SKM-1 treated with dmso at 0.1 percent for 144 hours (cell line): Measurements from ENCODE around the gene SPRED1.

Experiments
- DNase-seq: peaks from one replicate; lab custom pipeline; 2025; ENCODE audit not compliant: unreplicated experiment; lab: John Stamatoyannopoulos, UW

The SPRED1 gene

GRCh38 chr15:38349251-38349650 lies 96.6 kb downstream of the SPRED1 start:
- no peak for DNase-seq

DNA sequence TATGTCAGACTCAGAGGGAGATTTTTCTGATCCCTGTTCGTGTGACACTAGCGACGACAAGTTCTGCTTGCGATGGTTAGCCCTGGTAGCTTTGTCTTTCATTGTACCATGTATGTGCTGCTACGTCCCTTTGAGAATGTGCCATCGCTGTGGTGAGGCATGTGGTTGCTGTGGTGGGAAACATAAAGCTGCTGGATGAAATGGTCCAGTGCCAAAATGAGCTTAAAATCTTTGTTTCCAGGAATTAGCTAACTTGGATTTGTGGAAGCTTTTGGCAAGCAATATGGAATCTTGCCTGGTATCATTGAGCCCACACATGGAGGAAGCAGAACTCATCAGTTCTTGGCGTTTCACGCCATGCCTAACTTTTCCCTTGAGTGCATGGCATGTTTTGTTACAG lies 98.8 kb downstream of the SPRED1 start:
- DNase-seq, result no peak

- no peak for DNase-seq
Observed at GRCh38 chr15:38354315-38354929, 101.8 kb downstream of the SPRED1 start.

GRCh38 chr15:38362355-38362754 lies 109.7 kb downstream of the SPRED1 start:
- DNase-seq, result no peak

DNA sequence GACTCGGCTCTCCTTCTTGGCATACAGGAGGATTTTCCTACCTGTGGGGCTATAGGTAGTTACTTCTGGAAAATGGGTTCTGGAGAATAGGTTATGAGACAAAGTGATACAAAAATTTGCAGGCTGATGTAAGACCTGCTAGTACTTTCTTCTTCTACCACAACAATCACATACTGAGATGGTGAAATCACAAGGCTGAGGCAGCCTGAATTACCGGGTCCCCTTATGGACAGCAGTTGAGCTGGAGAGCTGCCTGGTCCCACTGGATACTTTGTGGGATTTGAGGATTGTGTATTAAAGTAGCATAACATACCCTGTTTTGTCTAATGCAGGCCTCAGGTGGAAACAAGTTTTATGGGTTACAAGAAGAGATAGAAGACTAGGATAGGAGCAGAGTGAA lies 114.8 kb downstream of the SPRED1 start:
- DNase-seq, result no peak

DNA sequence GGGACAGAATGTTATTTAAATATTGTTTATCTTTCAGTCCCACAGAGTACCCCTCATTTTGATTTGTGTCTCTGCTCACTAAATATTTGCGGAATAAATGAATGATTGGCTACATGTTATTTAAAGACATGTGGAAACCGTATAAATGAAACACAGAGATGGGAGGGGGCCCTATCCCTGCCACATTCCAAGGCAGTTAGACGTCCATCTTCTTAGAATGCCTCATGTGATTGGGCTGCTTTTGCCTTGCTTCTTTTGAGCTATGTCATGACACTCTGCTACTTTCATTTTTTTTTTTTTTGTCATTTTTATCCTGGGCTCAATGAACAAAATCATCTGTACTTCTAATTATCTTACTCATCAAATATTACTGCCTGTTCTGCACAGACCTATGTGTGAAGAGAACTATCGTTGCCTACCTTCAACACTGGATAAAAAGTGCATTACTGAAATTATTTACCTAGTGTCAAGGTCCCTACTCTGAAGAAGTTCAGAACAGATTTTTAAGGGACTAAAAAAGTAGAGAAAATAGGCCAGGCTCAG lies 117.4 kb downstream of the SPRED1 start:
- no peak for DNase-seq

DNA sequence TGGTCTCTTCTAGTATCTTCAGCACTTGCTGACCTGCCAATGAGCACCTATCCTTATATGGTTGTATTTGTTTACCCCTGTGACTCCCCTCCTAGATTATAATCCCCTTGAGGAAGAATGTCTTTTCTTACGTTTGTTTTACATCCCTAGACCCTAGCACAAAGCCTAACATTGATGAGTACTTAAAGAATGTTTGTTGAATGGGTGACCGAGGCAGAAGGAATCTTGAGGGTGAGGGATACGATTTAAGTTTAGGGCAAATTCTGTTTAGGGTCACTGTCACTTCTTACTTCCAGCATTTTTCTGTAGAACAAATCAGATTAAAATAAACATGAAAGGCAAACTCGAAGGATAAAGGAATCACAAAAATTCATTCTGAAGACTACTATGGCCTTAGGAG lies 120.4 kb downstream of the SPRED1 start:
- DNase-seq, result no peak

DNA sequence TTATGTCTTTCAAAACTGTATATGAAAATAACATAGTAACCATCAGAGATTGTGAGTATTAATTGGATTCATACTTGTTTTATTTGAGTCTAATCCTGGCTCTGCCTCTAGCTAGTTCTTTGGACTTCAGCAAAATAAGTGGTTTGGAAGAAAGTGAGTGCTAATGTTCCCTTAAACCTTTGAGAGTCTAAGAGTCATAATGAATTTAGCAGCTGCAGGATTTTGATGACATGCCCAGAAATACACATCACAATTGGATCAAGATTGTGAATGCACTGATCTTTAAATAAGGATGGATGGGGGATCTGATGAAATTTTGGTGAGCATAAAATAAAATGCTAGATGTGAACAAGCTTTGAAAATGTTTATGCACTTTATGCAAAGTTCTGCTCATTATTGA lies 121.4 kb downstream of the SPRED1 start:
- no peak for DNase-seq

DNA sequence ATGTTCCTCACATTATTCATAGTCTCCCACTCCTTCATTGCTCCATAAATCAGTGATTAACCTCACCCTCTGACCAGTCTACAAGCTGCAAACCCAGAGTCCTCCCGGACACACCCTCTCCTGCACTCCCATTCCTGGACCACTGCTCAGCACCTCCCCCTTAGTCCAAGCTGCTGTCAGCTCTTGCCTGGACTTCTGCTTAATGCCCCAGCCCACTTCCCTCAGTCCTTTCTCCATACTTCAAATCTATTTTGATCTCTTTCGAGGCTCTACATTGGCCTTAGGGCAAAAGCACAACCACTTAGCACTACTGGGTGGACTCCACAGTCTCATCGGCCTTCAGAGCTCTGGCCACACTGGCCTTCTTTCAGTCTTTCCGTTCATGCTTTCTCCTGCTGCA lies 121.9 kb downstream of the SPRED1 start:
- no peak for DNase-seq

GRCh38 chr15:38376081-38376480 lies 123.4 kb downstream of the SPRED1 start:
- no peak for DNase-seq

DNA sequence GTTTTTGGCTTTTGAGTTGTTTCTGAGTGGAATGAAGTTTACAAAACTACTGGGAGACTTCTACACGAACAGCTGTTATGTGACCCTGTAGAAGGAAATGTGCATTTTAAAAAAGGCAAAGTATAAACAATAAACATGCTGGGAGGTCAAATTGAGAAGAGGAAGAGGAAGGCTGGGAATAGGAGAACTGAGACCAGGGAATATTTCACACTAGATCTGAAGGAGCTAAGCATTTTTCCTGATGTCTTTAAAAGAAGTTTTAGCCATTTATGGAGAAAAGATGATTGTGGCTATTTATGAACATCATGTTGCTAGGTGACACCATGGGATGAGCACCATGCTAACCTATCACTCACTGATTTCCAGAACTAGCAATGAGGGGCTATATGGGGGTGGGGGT lies 125.0 kb downstream of the SPRED1 start:
- DNase-seq, result no peak

DNA sequence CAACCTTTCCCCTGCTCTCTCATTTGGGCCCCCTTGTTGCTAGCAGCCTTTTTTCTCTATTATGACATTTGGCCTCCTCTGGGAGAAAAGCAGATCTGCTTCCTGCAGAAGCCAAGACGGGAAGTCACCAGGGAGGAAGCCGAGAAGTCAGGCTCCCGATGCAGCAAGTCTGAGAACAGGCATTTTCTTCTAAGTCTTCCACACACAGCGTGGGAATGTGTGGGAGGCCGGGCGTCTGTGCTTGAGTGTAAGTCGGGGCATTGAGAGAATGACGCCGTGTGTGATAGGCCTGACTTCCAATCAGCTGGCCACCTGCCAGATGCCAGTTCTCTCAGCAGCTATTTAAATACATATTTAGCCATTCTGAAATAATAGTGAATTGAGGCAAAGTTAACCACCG lies 125.5 kb downstream of the SPRED1 start:
- DNase-seq, result no peak

DNA sequence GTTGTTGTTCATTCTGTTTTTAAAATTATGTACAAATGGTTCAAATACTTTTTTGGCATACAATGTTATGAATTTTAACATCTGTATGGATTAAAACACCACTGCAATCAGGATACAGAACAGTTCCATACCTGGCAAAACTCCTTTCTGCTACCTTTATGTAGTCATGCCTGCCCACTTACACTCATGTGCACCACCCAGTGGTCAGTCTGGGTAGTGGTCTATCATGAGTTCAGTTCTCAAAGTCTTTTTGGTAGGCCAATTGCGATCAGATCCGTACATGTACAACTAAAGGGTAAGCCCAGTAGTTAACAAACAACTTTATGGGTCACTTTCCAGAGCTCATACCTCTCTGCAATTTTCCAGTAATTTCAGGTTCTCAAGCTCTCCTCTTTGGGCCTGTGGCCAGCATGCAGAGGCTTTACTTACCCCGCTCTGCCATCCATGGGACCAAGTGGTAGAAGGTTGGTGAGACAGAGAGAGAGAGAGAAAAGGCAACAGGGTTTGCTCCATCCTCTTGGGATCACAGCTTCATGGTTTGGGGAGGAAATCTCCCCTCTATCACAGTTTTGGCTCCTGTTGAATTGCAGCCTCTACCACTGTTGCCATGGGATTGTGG lies 137.4 kb downstream of the SPRED1 start:
- DNase-seq, result peak; percentile 14

- no peak for DNase-seq
Observed at GRCh38 chr15:38391191-38391590, 138.6 kb downstream of the SPRED1 start.

- no peak for DNase-seq
Observed at GRCh38 chr15:38398134-38398533, 145.5 kb downstream of the SPRED1 start.

- DNase-seq, result no peak
Observed at GRCh38 chr15:38401106-38401505, 148.5 kb downstream of the SPRED1 start.

DNA sequence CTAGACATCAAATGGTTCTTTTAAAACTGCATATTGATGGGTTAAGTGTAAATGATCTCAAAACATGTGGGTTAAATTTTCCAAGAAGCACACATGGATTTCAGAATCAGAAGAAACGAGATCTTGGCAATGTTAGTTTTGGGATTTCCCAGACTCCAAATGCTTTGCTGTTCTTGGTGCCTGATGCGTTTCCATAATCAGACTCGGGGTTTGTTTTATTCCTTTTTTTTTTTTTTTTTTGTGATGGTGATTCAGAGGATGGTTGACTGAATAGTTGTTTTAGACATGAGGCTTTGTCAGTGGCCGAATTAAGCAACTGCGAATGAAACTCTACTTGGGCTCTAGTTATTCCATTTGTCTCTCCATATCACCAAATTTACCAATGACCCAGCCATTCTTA lies 149.1 kb downstream of the SPRED1 start:
- DNase-seq, result no peak

DNA sequence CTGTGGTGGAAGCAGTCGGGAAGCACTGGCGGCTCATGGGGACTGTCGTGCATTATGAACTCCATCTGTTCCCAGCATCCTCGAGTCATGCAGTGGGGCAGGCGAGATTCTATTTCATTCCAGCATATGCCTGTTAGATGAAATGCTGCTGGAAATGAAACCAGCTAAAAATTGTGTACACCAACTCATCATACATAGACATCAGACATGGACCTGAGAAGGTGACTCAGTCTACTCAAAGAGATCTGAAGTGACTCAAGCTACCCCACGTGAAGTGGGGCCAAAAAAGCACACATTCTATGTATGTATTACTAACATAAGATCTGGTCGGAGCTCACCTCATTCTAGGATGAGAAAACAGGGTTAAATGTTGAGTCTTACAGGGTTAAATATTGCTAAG lies 153.8 kb downstream of the SPRED1 start:
- DNase-seq, result no peak
